ENCODE data around the gene ANKH.

The ANKH gene

DNA sequence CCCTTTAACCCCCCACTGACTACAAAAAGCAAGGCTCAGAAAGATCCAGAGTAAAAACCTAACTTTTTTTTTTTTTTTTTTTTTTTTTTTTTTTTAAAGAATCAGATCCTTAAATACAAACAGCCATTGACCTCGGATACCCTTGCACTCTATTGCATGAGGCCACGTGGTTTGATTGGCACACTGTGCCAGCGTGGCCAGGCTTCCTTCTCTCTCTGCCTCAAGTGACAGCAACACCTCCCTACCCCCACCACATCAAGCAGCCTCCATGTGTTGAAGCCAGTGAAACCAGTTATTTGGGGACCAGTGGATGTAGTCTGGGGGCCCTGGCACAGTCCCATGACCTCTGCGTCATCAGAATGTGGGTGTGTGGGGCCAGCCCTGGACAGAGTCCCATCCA lies 135.6 kb downstream of the ANKH start:
- H3K4me1 ChIP-seq = no peaks in the 10 kb centered on the region
- peaks cover 2% of the 10 kb centered on the region for H3K36me3 ChIP-seq
- no peaks in the 10 kb centered on the region for H3K27me3 ChIP-seq
- TF ChIP-seq, protein P1, sequence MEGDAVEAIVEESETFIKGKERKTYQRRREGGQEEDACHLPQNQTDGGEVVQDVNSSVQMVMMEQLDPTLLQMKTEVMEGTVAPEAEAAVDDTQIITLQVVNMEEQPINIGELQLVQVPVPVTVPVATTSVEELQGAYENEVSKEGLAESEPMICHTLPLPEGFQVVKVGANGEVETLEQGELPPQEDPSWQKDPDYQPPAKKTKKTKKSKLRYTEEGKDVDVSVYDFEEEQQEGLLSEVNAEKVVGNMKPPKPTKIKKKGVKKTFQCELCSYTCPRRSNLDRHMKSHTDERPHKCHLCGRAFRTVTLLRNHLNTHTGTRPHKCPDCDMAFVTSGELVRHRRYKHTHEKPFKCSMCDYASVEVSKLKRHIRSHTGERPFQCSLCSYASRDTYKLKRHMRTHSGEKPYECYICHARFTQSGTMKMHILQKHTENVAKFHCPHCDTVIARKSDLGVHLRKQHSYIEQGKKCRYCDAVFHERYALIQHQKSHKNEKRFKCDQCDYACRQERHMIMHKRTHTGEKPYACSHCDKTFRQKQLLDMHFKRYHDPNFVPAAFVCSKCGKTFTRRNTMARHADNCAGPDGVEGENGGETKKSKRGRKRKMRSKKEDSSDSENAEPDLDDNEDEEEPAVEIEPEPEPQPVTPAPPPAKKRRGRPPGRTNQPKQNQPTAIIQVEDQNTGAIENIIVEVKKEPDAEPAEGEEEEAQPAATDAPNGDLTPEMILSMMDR (IDR thresholded peaks at IDR 0.05; ENCODE audit: low read depth, low read length) = no peak
- no peak for DNase-seq
- no peaks in the 10 kb centered on the region for H3K9me3 ChIP-seq
- H3K4me3 ChIP-seq (ENCODE audit: low read depth, low read length) = no peak overlapping the region

DNA sequence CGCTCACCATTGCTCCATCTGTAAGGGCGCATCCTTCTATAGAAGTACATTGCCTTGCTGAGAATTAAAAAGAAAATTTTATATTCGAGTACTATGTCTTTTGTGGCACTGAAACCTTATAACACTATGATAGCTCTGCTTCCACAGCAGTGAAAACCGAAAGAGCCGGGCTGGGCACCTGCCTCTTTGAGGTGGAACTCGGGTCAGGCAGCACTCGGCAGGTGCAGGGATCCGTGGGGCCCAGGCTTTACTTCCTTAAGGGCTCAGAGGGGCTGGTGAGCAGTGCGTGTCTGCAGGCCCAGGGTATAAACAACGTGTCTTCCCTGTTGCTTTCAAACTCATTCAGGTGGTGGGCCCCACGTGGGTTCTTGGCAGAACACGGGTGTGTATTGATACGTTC lies 137.2 kb downstream of the ANKH start:
- no peak overlapping the region for H3K4me3 ChIP-seq (ENCODE audit: low read depth, low read length)
- no peaks in the 10 kb centered on the region for H3K36me3 ChIP-seq
- H3K4me1 ChIP-seq = no peaks in the 10 kb centered on the region
- no peaks in the 10 kb centered on the region for H3K9me3 ChIP-seq
- H3K27me3 ChIP-seq = no peaks in the 10 kb centered on the region
- TF ChIP-seq, protein P1 (IDR thresholded peaks at IDR 0.05; ENCODE audit: low read depth, low read length) = no peak
- no peak for DNase-seq

DNA sequence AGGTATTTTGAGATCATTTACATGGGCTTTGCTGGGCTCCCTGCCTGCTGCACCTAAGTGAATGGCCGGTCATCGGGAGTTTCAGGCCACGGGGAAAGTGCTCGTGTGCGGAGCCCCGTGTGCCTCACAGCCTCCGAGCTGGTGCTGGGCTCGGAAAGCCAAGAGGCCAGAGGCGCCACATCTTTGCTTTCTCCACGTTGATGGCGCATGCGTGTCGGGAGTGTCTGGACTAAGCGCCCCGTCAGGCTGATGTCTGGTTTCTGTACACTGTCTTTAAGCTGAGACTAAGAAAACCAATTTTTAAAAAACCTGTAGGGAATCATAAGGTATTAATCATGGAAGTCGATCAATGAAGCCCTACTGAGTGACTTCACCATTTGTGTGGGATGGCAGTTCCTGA lies 137.9 kb downstream of the ANKH start:
- Histone ChIP-seq H3K27me3 (no peaks in the 10 kb centered on the region), H3K4me1 (no peaks in the 10 kb centered on the region), H3K36me3 (no peaks in the 10 kb centered on the region), H3K4me3 (ENCODE audit: low read depth, low read length) (no peak overlapping the region), H3K9me3 (no peaks in the 10 kb centered on the region)
- DNase-seq = no peak
- TF ChIP-seq, protein P1 (IDR thresholded peaks at IDR 0.05; ENCODE audit: low read depth, low read length) = no peak

DNA sequence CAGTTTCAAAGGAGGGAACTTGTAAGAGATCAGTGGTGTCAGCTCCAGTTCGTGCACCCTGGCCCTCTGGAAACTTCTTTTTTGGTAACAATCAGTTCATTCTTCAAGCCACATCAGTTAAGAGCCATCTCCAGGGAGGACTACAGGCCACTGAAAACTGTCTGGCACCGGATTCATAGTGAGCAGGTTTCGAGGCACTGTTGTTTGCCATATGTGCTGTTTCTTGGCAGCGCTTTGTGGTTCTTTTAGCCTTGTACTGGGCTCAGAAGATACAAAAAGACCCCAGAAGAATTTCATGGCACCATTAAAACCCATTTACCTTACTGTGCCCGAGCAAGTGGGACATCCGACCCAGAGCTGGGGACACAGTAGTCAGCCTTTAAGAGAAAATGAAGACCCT lies 138.6 kb downstream of the ANKH start:
- Histone ChIP-seq H3K9me3 (no peaks in the 10 kb centered on the region), H3K36me3 (no peaks in the 10 kb centered on the region), H3K4me3 (ENCODE audit: low read depth, low read length) (no peak overlapping the region), H3K4me1 (no peaks in the 10 kb centered on the region), H3K27me3 (no peaks in the 10 kb centered on the region)
- TF ChIP-seq, protein P1 (IDR thresholded peaks at IDR 0.05; ENCODE audit: low read depth, low read length) = no peak
- DNase-seq = no peak

DNA sequence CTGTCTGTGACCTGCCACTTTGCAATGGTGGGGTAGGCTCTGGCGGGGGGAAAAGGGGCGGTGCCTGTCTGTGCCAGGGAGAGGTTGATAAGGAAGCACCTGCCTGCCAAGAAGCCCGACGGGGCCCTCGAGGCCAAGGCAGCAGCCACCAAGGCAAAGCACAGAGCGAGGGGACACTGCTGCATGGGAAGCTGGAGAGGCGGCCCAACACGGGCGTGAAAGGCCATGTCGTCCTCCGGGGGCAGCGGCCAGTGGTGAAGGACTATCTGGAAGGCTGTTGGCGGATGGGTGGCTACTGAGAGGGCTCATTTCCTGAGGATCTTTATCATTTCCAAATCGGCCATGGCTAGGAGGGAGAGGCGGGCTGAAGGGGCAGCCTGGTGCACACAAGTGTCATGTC lies 140.7 kb downstream of the ANKH start:
- H3K4me3 ChIP-seq (ENCODE audit: low read depth, low read length) = no peak overlapping the region
- TF ChIP-seq, protein P1 (IDR thresholded peaks at IDR 0.05; ENCODE audit: low read depth, low read length) = no peak
- DNase-seq = no peak
- no peaks in the 10 kb centered on the region for H3K9me3 ChIP-seq
- no peaks in the 10 kb centered on the region for H3K27me3 ChIP-seq
- H3K4me1 ChIP-seq = no peaks in the 10 kb centered on the region
- H3K36me3 ChIP-seq = no peaks in the 10 kb centered on the region

DNA sequence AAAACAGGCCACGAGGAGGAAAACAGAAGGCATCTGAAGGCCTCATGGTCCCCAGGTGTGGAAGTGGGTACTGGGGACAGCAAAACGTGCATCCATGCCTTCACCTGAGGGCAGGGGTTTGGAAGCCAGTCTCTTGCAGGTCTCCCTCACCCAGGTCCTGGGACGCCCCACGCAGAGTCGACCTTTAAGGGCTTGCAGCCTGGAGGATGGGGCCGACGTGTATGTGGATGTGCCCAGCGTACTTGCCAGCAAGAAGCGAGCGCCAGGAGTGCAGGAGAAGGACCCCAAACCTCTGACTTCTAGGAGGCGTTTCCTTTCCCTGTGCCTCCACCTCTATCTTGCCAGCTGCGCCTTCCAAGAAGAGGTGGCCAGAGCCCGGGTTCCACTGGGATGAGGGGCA lies 141.1 kb downstream of the ANKH start:
- H3K36me3 ChIP-seq = no peaks in the 10 kb centered on the region
- H3K4me3 ChIP-seq (ENCODE audit: low read depth, low read length) = no peak overlapping the region
- no peaks in the 10 kb centered on the region for H3K9me3 ChIP-seq
- no peaks in the 10 kb centered on the region for H3K4me1 ChIP-seq
- no peaks in the 10 kb centered on the region for H3K27me3 ChIP-seq
- no peak for DNase-seq
- TF ChIP-seq, protein P1 (IDR thresholded peaks at IDR 0.05; ENCODE audit: low read depth, low read length) = no peak
